Body of pancreas (tissue), 4 donors: Measurements from ENCODE around the gene TAS2R60. TPM values are rescaled to one million over a fixed set of nuclear protein-coding genes. Genes with fewer than 3 reads are reported as not detected.
"Not testable (repeated sequence)": the region's sequence is repeated elsewhere in the genome, so short reads cannot be mapped to it uniquely, and the experiment has no call there.

Experiments used
- ATAC-seq: fragments of 150-250 bp; one replicate; pipeline ENCODE4 v1.9.1; 2016
- DNase-seq, 4 donors: peaks; one replicate each; pipeline ENCODE4 v3.0.0-alpha.2; 2019
- H3K27ac ChIP-seq, 4 donors: fragments of 200-600 bp; sonication (generic); 1 replicate in 3 of 4; 2 replicates in 1 of 4; pipeline versions ENCODE4 v1.5.1 to v1.6.1; 2016 to 2019; ENCODE audit warnings: mild to moderate bottlenecking in 1 of 4, mixed read lengths in 1 of 4, moderate library complexity in 1 of 4
- H3K27me3 ChIP-seq, 2 donors: fragments of 200-600 bp; sonication (generic); one replicate each; pipeline ENCODE4 v1.6.0; 2016; ENCODE audit warnings: mild to moderate bottlenecking in 1 of 2
- H3K36me3 ChIP-seq, 2 donors: fragments of 200-600 bp; sonication (generic); replicated peaks in 1 of 2; 2 replicates each; pipeline ENCODE4 v1.5.1; 2016; ENCODE audit warnings: low read depth in 2 of 2; ENCODE audit not compliant: insufficient read depth in 1 of 2
- H3K4me1 ChIP-seq: fragments of 200-600 bp; sonication (generic); one replicate; pipeline ENCODE4 v1.6.0; 2016
- H3K4me3 ChIP-seq, 2 donors: fragments of 200-600 bp; sonication (generic); 1 replicate in 1 of 2; 2 replicates in 1 of 2; pipeline ENCODE4 v1.5.1; 2016 to 2019
- H3K9me3 ChIP-seq, 3 donors: fragments of 200-600 bp; sonication (generic); 1 replicate in 2 of 3; 2 replicates in 1 of 3; pipeline ENCODE4 v1.5.1; 2016
- CTCF ChIP-seq, 7 experiments: fragments of 450-650 bp in 4 of 7; fragments of 200-600 bp in 3 of 7; sonication (generic) in 3 of 7; IDR thresholded peaks; one replicate each; pipeline ENCODE4 v1.5.1; 2016 to 2019; ENCODE audit warnings: antibody characterized with exemption in 7 of 7
- POLR2A ChIP-seq, 3 donors: fragments of 450-650 bp; IDR thresholded peaks; one replicate each; pipeline ENCODE4 v1.6.1; 2016; ENCODE audit warnings: antibody characterized with exemption in 3 of 3, mild to moderate bottlenecking in 2 of 3
- WGBS, 2 donors: methylation state at CpG; one replicate each; pipeline ENCODE4 v1.1.5; 2017; 5-methylcytosine and 5-hydroxymethylcytosine counted together
- intact Hi-C: fragments of 100-400 bp; cut with DNase I; formaldehyde crosslinking; loops from one replicate; pipeline ENCODE4 v1.15.1; 2023
- total RNA-seq, 2 donors: library from RNA; depleted of rRNA; stranded (reverse); fragments of >200 nt; gene quantifications; one replicate each; pipeline ENCODE4 v1.1.0, GENCODE V29; 2016

Gene TAS2R60
- total RNA-seq, 2 donors from 2014 or later, result not detected

- H3K36me3 ChIP-seq, result no peaks in the 10 kb centered on the region
- TF ChIP-seq POLR2A (IDR thresholded peaks at IDR 0.05) (no peak), CTCF (IDR thresholded peaks at IDR 0.05) (no peak)
- H3K4me1 ChIP-seq, result no peaks in the 10 kb centered on the region
- H3K27ac ChIP-seq, result no peak overlapping the region
- no peak overlapping the region for H3K4me3 ChIP-seq
- intact Hi-C loops, result no loop called here
- no peaks in the 10 kb centered on the region for H3K9me3 ChIP-seq
- WGBS, 2 donors, result 33 to 41% methylated on average over 10 of the region's 10 CpGs
- DNase-seq (no peak), ATAC-seq (no peak)
- H3K27me3 ChIP-seq, result no peaks in the 10 kb centered on the region
These were observed 36.0 kb downstream of the TAS2R60 start for GRCh38 chr7:143479055-143479766.

GRCh38 chr7:143480501-143480900, 37.2 kb downstream of the TAS2R60 start:
- Histone ChIP-seq H3K9me3 (no peaks in the 10 kb centered on the region), H3K36me3 (no peaks in the 10 kb centered on the region), H3K4me1 (no peaks in the 10 kb centered on the region), H3K27me3 (no peaks in the 10 kb centered on the region), H3K27ac (no peak overlapping the region), H3K4me3 (no peak overlapping the region)
- ATAC-seq (no peak), DNase-seq (no peak)
- TF ChIP-seq CTCF (IDR thresholded peaks at IDR 0.05), result no peak
- no peak for TF ChIP-seq POLR2A (IDR thresholded peaks at IDR 0.05)
- intact Hi-C loops, result no loop called here

GRCh38 chr7:143484119-143484518, 40.9 kb downstream of the TAS2R60 start:
- ATAC-seq (no peak), DNase-seq (no peak)
- WGBS, 2 donors, result 70 to 77% methylated on average over 3 of the region's 3 CpGs
- Histone ChIP-seq H3K4me1 (no peaks in the 10 kb centered on the region), H3K4me3 (no peak overlapping the region), H3K27me3 (no peaks in the 10 kb centered on the region), H3K36me3 (no peaks in the 10 kb centered on the region), H3K9me3 (no peaks in the 10 kb centered on the region), H3K27ac (no peak overlapping the region)
- intact Hi-C loops, result no loop called here
- TF ChIP-seq CTCF (IDR thresholded peaks at IDR 0.05), result no peak
- TF ChIP-seq POLR2A (IDR thresholded peaks at IDR 0.05), result no peak

- DNase-seq (no peak), ATAC-seq (no peak)
- Histone ChIP-seq H3K9me3 (no peaks in the 10 kb centered on the region), H3K4me3 (no peak overlapping the region), H3K27me3 (no peaks in the 10 kb centered on the region), H3K27ac (peak overlapping the region in 1 of 4 donors; percentile 47), H3K4me1 (no peaks in the 10 kb centered on the region), H3K36me3 (no peaks in the 10 kb centered on the region)
- no peak for TF ChIP-seq CTCF (IDR thresholded peaks at IDR 0.05)
- no peak for TF ChIP-seq POLR2A (IDR thresholded peaks at IDR 0.05)
- intact Hi-C loops, result no loop called here
These were observed 41.8 kb downstream of the TAS2R60 start for GRCh38 chr7:143485094-143485493.

- no peak for ATAC-seq
- H3K27ac ChIP-seq, result peak overlapping the region in 1 of 4 donors; percentile 47
- no peak for TF ChIP-seq CTCF (IDR thresholded peaks at IDR 0.05)
- no peak for TF ChIP-seq POLR2A (IDR thresholded peaks at IDR 0.05)
These were observed 42.2 kb downstream of the TAS2R60 start for GRCh38 chr7:143485500-143485899.

GRCh38 chr7:143486266-143486665, 43.0 kb downstream of the TAS2R60 start:
- H3K27ac ChIP-seq, H3K4me3 ChIP-seq, ATAC-seq, intact Hi-C loops, H3K4me1 ChIP-seq, DNase-seq, H3K27me3 ChIP-seq, H3K36me3 ChIP-seq, H3K9me3 ChIP-seq: not testable (repeated sequence)
- 74 to 78% methylated on average over 3 of the region's 3 CpGs for WGBS, 2 donors

More at GRCh38 chr7:143485500-143485899, 42.2 kb downstream of the TAS2R60 start:
- 60 to 83% methylated on average over 6 of the region's 6 CpGs for WGBS, 2 donors
- Histone ChIP-seq H3K27me3 (no peaks in the 10 kb centered on the region), H3K9me3 (no peaks in the 10 kb centered on the region), H3K4me1 (no peaks in the 10 kb centered on the region), H3K4me3 (no peak overlapping the region), H3K36me3 (no peaks in the 10 kb centered on the region)
- intact Hi-C loops, result no loop called here
- DNase-seq, result peak in 1 of 4 donors; percentile 11
